ENCODE results near the gene TPSB2. TPM values are rescaled to one million over a fixed set of nuclear protein-coding genes. Genes with fewer than 3 reads are reported as not detected.

Gene TPSB2
- total RNA-seq, 1 experiment from 2014 or later = 0.44 TPM

GRCh38 chr16:1216296-1216619, 13.7 kb downstream of the TPSB2 start:
- POLR2A ChIA-PET = no interaction called here
- Mint-ChIP-seq H3K4me3 (no peak overlapping the region), H3K27ac (no peak overlapping the region), H3K36me3 (no peaks in the 10 kb centered on the region), H3K4me1 (no peaks in the 10 kb centered on the region), H3K9me3 (no peaks in the 10 kb centered on the region), H3K27me3 (ENCODE audit: low read depth) (no peaks in the 10 kb centered on the region)
- CTCF ChIA-PET = no interaction called here
- no peak for DNase-seq (ENCODE audit: low spot score)
- TF ChIP-seq TEAD1 (CRISPR knock-in tag; IDR thresholded peaks at IDR 0.05) (no peak), HMGXB4 (CRISPR knock-in tag; IDR thresholded peaks at IDR 0.05) (no peak), ZNF512 (CRISPR knock-in tag; IDR thresholded peaks at IDR 0.05; ENCODE audit: borderline replicate concordance) (no peak), GRHL2 (CRISPR knock-in tag; IDR thresholded peaks at IDR 0.05; ENCODE audit: insufficient replicate concordance, severe bottlenecking) (no peak), ZNF396 (CRISPR knock-in tag; IDR thresholded peaks at IDR 0.05; ENCODE audit: borderline replicate concordance) (no peak), ELF4 (CRISPR knock-in tag; IDR thresholded peaks at IDR 0.05; ENCODE audit: low read depth) (no peak), ATF1 (CRISPR knock-in tag; IDR thresholded peaks at IDR 0.05) (no peak), ZMAT4 (CRISPR knock-in tag; IDR thresholded peaks at IDR 0.05) (no peak), NR1H2 (CRISPR knock-in tag; IDR thresholded peaks at IDR 0.05) (no peak), ZNF263 (CRISPR knock-in tag; IDR thresholded peaks at IDR 0.05; ENCODE audit: low read depth) (no peak)
- TF ChIP-seq, protein P1, sequence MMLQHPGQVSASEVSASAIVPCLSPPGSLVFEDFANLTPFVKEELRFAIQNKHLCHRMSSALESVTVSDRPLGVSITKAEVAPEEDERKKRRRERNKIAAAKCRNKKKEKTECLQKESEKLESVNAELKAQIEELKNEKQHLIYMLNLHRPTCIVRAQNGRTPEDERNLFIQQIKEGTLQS (CRISPR knock-in tag; conservative IDR thresholded peaks at IDR 0.05) = no peak
- ATAC-seq = no peak

DNA sequence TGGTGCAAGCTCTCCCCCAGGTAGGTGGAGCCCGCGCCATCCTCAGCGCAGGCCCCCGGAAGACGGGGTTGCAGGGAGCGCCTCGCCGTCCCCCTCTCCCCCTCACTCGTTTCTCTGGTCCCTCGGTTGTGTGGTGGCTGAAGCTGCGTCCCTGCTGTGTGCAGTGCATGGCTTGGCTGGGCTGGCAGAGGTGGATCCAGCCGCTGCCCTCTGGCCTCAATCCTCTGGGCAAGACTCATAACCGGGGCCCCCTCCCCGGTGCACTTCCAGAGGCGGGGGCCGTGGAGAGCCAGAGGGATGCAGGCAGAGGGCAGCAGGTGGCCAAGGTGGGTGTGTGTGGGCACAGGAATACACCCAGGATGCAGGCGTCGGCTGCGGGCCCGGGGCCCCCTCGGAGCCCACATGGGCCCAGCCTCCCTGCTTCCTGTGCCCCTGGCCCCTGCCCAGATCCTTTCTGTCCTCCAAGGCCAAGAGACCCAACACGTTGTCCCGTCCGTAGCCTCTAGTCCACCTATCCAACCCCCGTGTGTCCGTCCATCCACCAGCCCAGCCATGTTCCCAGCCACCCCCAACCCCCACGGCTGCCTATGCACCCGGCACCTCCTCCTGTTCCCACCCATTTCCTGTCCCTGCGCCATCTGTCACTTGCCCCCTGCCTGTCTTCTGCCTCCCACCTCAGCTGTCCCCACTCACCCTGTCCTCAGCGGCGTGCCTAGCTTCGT, 14.2 kb downstream of the TPSB2 start:
- Mint-ChIP-seq H3K27me3 (ENCODE audit: low read depth) (no peaks in the 10 kb centered on the region), H3K36me3 (no peaks in the 10 kb centered on the region), H3K4me3 (no peak overlapping the region), H3K4me1 (no peaks in the 10 kb centered on the region), H3K9me3 (no peaks in the 10 kb centered on the region), H3K27ac (no peak overlapping the region)
- TF ChIP-seq ZMAT4 (CRISPR knock-in tag; IDR thresholded peaks at IDR 0.05) (no peak), ZNF396 (CRISPR knock-in tag; IDR thresholded peaks at IDR 0.05; ENCODE audit: borderline replicate concordance) (no peak), NFYB (CRISPR knock-in tag; conservative IDR thresholded peaks at IDR 0.05; ENCODE audit: low read depth) (no peak), GRHL2 (CRISPR knock-in tag; IDR thresholded peaks at IDR 0.05; ENCODE audit: insufficient replicate concordance, severe bottlenecking) (no peak), ZNF232 (CRISPR knock-in tag; IDR thresholded peaks at IDR 0.05) (no peak), TEAD4 (CRISPR knock-in tag; IDR thresholded peaks at IDR 0.05) (no peak), ZNF317 (CRISPR knock-in tag; IDR thresholded peaks at IDR 0.05; ENCODE audit: borderline replicate concordance, low read depth) (no peak), MAX (CRISPR knock-in tag; IDR thresholded peaks at IDR 0.05) (no peak), ZNF512 (CRISPR knock-in tag; IDR thresholded peaks at IDR 0.05; ENCODE audit: borderline replicate concordance) (no peak), RELA (CRISPR knock-in tag; IDR thresholded peaks at IDR 0.05; ENCODE audit: borderline replicate concordance) (no peak), SOX15 (CRISPR knock-in tag; IDR thresholded peaks at IDR 0.05) (no peak), RORB (CRISPR knock-in tag; IDR thresholded peaks at IDR 0.05) (no peak), HMGXB4 (CRISPR knock-in tag; IDR thresholded peaks at IDR 0.05) (no peak), SMAD4 (CRISPR knock-in tag; IDR thresholded peaks at IDR 0.05) (no peak), CBFB (CRISPR knock-in tag; IDR thresholded peaks at IDR 0.05; ENCODE audit: low read depth) (no peak)
- TF ChIP-seq, protein P2, sequence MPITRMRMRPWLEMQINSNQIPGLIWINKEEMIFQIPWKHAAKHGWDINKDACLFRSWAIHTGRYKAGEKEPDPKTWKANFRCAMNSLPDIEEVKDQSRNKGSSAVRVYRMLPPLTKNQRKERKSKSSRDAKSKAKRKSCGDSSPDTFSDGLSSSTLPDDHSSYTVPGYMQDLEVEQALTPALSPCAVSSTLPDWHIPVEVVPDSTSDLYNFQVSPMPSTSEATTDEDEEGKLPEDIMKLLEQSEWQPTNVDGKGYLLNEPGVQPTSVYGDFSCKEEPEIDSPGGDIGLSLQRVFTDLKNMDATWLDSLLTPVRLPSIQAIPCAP (CRISPR knock-in tag; IDR thresholded peaks at IDR 0.05) = no peak
- ChIA-PET POLR2A (no interaction called here), CTCF (interaction anchor here (0.6 kb wide), 1 partner anchor 167 kb away, joined by 3 read pairs; no protein-coding TSS in a partner anchor)
- no peak for ATAC-seq
- DNase-seq (ENCODE audit: low spot score) = no peak
